NCI-H187 (cell line): ENCODE measurements around the gene TFRC.
"Not testable (repeated sequence)": the region's sequence is repeated elsewhere in the genome, so short reads cannot be mapped to it uniquely, and the experiment has no call there.

Source experiments
- DNase-seq, 2 experiments: peaks; one replicate each; lab custom pipeline; 2025; lab: John Stamatoyannopoulos, UW

The TFRC gene

DNA sequence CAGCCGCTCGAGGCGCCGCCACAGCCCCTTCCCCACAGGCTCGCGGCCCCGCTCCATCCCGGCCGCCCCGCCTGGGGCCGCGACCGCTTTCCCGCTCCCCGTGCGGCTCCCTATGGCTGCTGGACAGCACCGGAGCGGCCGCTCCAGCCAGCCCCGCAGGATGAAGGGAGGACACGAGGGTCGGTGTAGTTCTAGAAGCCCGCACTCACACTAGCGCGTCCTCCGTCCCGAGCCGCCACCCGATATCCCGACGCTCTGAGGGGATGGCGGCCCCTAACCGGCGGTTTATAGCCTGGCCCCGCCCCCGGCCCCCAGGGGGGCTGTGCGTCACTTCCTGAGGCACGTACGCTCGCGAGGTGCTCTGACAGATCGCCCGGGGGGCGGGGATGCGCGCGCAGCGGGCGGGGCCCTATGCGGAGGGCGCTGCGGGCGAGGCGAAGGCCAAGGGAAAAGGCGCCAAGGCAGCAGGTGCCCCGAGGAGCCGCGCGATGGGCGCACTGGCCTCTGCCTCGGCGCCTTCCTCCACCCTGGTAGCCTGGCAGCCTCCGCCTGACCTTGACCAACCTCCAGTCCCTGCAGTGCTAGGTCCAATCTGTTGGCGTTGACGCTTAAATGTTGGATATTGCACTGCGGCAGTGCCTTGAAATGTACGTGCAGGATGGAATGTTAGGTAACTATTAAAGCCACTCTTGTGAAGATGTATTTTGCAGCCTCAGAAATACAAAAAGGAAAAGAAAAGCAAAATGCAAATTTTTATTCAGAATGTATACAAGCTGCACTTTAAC lies at the start of gene TFRC:
Gene TFRC (minus strand): TSS at position 257 of the 785 bp plus-strand sequence. CDS start 4,991 bp downstream, outside the sequence.
- DNase-seq: peak; percentile 93 to 94

GRCh38 chr3:196128172-196128843 lies 46.4 kb upstream of the TFRC start:
- DNase-seq: no peak

DNA sequence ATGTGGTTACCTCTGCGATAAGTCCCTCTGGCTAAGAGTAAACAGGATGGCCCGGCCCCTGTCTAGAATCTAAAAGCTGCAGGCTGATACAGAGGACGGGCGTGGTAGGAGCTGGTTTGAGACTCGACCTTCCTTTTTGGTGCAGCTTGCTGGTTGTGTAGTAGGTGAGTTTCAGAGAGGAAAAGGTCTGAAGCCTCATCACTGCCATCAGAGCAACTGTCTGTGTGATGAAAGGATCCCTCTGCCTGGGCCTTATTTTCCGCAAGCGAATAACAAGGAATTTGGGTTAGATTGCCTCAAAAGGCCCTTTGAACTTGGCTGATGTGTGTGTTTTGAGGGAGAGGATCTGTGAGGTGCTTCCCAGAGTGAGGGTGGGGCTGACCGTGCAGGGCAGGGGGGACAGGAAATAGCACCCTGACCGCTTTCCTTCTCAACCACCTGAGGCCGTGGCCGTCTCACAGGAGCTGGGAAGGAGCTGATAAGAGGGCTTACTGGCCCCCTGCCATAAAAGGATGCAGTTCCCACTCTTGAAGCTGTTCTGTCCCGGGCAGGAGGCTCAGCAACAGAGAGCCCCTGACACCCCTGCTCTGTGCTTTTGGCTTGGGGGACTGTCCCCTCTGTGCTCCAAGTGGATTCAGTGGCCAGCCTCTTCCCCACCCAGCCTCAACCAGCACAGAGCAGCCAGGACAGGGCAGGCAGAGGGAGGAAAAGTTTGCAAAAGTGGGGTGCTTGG lies 45.6 kb upstream of the TFRC start:
- no peak for DNase-seq

- DNase-seq: no peak
These were observed 42.7 kb upstream of the TFRC start for GRCh38 chr3:196124608-196125007.

DNA sequence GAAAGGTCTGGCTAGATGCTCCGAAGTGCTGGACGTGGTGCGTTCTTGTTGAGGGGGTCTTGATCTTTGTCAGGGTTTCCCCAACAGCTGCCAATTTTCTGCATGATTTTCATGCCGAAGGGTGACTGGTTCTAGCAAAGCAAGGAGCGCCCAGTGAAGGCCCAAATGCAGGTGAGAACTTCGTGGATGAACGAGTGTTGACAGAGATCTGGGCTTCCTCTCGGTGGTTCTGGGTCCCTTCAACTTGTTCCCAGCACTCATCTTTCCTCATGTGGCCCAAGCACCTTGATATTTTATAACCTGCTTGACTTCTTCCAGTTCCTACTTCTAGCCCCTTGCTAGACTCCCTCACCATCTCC lies 40.8 kb upstream of the TFRC start:
- DNase-seq: no peak

- DNase-seq: no peak
These were observed 40.3 kb upstream of the TFRC start for GRCh38 chr3:196122021-196122687.

- DNase-seq: no peak
These were observed 39.2 kb upstream of the TFRC start for GRCh38 chr3:196121066-196121465.

DNA sequence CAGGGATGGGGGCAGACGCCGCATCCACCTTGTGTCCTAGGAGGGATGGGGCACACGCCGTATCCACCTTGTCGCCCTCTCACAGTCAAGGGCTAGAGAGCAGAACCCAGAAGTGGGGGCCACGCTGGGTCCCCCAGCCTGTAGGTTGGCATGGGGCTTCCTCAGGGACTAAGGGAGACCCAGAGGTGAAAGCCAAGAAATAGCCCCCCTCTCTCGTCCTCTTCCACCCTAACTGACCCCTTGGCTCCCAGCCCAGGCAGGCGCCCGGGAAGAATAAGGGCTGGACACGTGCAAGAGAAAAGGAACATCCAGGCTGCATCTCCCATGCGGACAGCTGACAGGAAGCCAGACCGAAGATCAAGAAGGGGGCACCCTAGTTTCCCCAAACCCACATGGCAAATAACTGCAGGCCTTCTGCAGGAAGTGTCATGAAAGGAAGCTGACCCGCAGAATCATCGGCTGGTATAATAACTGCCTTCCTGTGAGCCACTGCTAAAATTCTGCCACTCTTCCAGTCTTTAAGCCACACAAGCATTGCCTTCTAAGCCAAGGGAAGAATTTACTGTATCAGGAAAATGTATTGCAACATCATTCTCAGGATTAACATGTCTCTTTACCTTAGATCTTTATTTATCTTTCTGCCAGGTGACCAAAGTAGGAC lies 38.5 kb upstream of the TFRC start:
- DNase-seq: no peak

- DNase-seq: no peak
These were observed 35.9 kb upstream of the TFRC start for GRCh38 chr3:196117809-196118208.

GRCh38 chr3:196115678-196116083 lies 33.8 kb upstream of the TFRC start:
- DNase-seq: no peak

GRCh38 chr3:196111939-196112386 lies 30.1 kb upstream of the TFRC start:
- DNase-seq: no peak

DNA sequence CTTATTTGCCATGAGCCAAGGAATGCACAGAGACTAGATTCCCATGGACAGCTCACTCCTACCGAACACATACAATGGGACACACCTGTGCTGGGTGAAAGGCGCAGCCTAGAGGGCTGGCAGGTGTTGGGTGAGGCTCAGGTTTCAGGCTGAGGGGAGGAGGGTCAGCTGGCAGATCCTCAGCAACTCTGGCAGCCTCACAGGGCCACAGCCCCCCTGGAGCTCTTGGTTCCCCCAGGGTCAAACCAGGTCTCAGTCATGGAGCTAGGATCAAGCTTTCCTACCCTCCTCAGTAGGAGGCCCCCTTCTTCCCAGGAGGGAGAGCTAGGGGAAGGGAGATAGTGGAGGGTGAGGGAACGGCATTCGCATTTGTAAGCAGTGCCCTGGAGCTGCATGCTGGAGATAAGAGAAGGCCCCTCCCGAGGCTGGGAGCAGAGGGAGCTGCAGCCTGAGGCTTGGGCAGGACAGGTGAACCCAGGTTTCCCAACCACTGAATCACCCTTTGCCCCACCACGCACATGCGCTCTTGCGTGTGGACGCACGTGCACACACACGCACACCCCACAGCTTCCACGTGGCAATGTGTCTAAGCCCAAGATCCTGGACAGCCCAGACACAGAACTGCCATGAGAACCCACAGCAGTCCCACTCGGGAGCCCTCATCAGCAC lies 26.3 kb upstream of the TFRC start:
- DNase-seq: peak; percentile 10 to 13

DNA sequence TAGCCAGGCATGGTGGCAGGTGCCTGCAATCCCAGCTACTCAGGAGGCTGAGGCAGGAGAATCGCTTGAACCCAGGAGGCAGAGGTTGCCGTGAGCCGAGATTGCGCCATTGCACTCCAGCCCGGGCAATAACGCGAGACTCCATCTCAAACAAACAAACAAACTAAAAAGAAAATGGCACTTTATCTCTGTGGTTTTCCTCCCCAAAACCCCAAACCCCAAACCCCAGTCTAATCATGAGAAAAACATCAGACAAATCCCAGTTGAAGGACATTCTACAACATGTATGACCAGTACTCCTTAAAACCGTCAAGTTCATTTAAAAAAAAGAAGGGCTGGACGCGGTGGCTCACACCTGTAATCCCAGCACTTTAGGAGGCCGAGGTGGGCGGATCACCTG lies 22.8 kb upstream of the TFRC start:
- DNase-seq: not testable (repeated sequence)

GRCh38 chr3:196098365-196098980 lies 16.6 kb upstream of the TFRC start:
- not testable (repeated sequence) for DNase-seq

- no peak for DNase-seq
These were observed 15.7 kb upstream of the TFRC start for GRCh38 chr3:196097373-196098154.

- DNase-seq: no peak
These were observed 14.6 kb upstream of the TFRC start for GRCh38 chr3:196096382-196096953.

DNA sequence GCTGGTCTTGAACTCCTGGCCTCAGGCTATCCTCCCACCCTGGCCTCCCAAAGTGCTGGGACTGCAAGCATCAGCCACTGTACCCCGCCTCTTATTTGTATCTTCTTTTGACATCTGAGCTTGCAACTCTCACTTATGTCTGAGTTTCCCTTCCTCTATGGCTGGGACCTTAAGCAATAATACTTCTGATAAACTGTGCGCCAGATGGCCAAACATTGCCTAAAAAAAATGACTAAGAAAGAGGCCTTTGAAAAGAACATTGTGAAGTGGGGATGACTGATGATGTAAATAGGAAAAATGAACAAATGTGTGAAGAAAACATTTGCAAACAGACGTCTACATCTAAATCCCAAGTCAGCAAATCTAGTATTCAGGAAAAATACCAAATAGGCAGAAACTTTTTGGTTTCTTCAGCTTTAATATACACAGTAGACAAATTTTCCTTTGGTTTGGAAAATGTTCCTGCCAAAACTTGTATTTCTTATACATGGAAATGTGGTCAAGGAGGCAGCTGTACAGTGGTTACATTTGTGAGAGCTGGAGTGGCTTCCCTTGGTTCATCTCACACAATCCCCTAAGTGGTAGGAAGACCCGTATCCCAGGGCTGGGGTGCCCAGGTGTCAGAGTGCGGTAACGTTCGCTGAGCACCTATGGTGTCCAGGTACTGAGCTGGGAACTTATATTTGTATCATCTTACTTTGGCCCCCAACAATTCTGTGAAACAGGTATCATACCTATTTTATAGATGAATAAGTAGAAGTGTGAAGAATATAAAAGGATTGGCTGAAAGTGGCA lies 11.6 kb upstream of the TFRC start:
- no peak for DNase-seq

DNA sequence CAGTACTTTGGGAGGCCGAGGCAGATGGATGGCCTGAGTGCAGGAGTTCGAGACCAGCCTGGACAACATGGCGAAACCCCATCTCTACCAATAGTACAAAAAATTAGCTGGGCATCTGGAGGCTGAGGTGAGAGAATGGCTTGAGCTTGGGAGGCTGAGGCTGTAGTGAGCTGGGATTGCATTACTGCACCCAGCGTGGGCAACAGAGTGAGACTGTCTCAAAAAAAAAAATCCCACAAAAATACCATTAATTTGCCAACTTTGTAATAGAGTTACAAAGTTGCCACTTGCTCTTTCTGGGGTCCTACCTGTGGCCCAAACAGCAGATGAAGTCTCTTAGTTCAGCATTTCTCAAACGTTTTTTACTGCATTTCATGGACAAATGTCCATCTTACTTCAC lies 6.0 kb upstream of the TFRC start:
- no peak for DNase-seq

- no peak for DNase-seq
These were observed 705 bp upstream of the TFRC start for GRCh38 chr3:196082619-196082971.
